MCF 10A (cell line): Measurements from ENCODE around the gene DPPA3. TPM values are rescaled to one million over a fixed set of nuclear protein-coding genes. Genes with fewer than 3 reads are reported as not detected.

Experiments used
- total RNA-seq: library from RNA; stranded (reverse); gene quantifications from 2 replicates; pipeline ENCODE4 v1.2.3, GENCODE V29; 2022

DPPA3 gene
- total RNA-seq, 1 experiment from 2014 or later = not detected

Other genes with a start within 250 kb of the DPPA3 start
- not detected in 2 replicates for gene CD163, start 207.7 kb upstream of the DPPA3 start, total RNA-seq
- gene APOBEC1, start 45.5 kb upstream of the DPPA3 start, total RNA-seq = not detected in 2 replicates
- not detected in 2 replicates for gene GDF3, start 15.7 kb upstream of the DPPA3 start, total RNA-seq
- gene CLEC4C, start 35.9 kb downstream of the DPPA3 start, total RNA-seq = not detected in 2 replicates
- gene NANOGNB, start 53.8 kb downstream of the DPPA3 start, total RNA-seq = not detected in 2 replicates
- gene NANOG, start 78.0 kb downstream of the DPPA3 start, total RNA-seq = not detected in 2 replicates
- not detected in 2 replicates for gene SLC2A14, start 161.5 kb downstream of the DPPA3 start, total RNA-seq
- 4.0 and 9.2 TPM in 2 replicates for gene SLC2A3, start 224.8 kb downstream of the DPPA3 start, total RNA-seq